HEK293T (cell line): Measurements from ENCODE around the gene MLXIP.

Experiments
- CTCF ChIA-PET: fragments of 350-600 bp; formaldehyde crosslinking; extraction: SDS; loops from one replicate; lab custom pipeline; 2021; ENCODE audit warnings: antibody characterized with exemption, inconsistent platforms; lab: Yijun Ruan, JAX
- POLR2A ChIA-PET: fragments of 350-600 bp; formaldehyde crosslinking; extraction: SDS; loops from one replicate; lab custom pipeline; 2020; ENCODE audit warnings: antibody characterized with exemption, inconsistent platforms; lab: Yijun Ruan, JAX
- DNase-seq: peaks from one replicate; pipeline ENCODE4 v3.0.0; 2012; ENCODE audit warnings: mixed read lengths; ENCODE audit errors: extremely low spot score
- ARNT ChIP-seq: fragments of 450-650 bp; IDR thresholded peaks from 2 replicates; pipeline ENCODE4 v1.6.1; 2017; ENCODE audit warnings: mild to moderate bottlenecking
- BHLHE40 ChIP-seq: fragments of 450-650 bp; IDR thresholded peaks from 2 replicates; pipeline ENCODE4 v1.6.1; 2016; ENCODE audit warnings: mild to moderate bottlenecking, moderate library complexity, borderline replicate concordance
- CTBP1 ChIP-seq: fragments of 450-650 bp; IDR thresholded peaks from 2 replicates; pipeline ENCODE4 v1.6.1; 2016; ENCODE audit warnings: borderline replicate concordance
- ELF4 ChIP-seq: fragments of 450-650 bp; IDR thresholded peaks from 2 replicates; pipeline ENCODE4 v1.6.1; 2017; ENCODE audit warnings: antibody characterized with exemption
- FOXA1 ChIP-seq: fragments of 450-650 bp; IDR thresholded peaks from 2 replicates; pipeline ENCODE4 v1.6.1; 2016; ENCODE audit warnings: mild to moderate bottlenecking
- FOXK2 ChIP-seq: fragments of 450-650 bp; IDR thresholded peaks from 2 replicates; pipeline ENCODE4 v1.6.1; 2016; ENCODE audit warnings: mild to moderate bottlenecking
- FOXM1 ChIP-seq: fragments of 450-650 bp; IDR thresholded peaks from 2 replicates; pipeline ENCODE4 v1.6.1; 2017; ENCODE audit warnings: mild to moderate bottlenecking, borderline replicate concordance
- HDGF ChIP-seq: fragments of 450-650 bp; IDR thresholded peaks from 2 replicates; pipeline ENCODE4 v1.6.1; 2017; ENCODE audit warnings: antibody characterized with exemption, borderline replicate concordance
- L3MBTL2 ChIP-seq: fragments of 450-650 bp; conservative IDR thresholded peaks from 2 replicates; pipeline ENCODE4 v1.6.1; 2016; ENCODE audit warnings: mild to moderate bottlenecking
- LEF1 ChIP-seq: fragments of 450-650 bp; IDR thresholded peaks from 2 replicates; pipeline ENCODE4 v1.6.1; 2017; ENCODE audit warnings: mild to moderate bottlenecking, borderline replicate concordance
- NFRKB ChIP-seq: fragments of 450-650 bp; IDR thresholded peaks from 2 replicates; pipeline ENCODE4 v1.6.1; 2016; ENCODE audit warnings: mild to moderate bottlenecking, moderate library complexity
- SP1 ChIP-seq: fragments of 450-650 bp; IDR thresholded peaks from 2 replicates; pipeline ENCODE4 v1.6.1; 2017
- SUZ12 ChIP-seq: fragments of 450-650 bp; IDR thresholded peaks from 2 replicates; pipeline ENCODE4 v1.6.1; 2016; ENCODE audit warnings: mild to moderate bottlenecking
- TARDBP ChIP-seq: fragments of 450-650 bp; IDR thresholded peaks from 2 replicates; pipeline ENCODE4 v1.6.1; 2016
- ZNF384 ChIP-seq: fragments of 450-650 bp; IDR thresholded peaks from 2 replicates; pipeline ENCODE4 v1.6.1; 2016
- TF ChIP-seq, protein P1 (sequence below): fragments of 450-650 bp; IDR thresholded peaks from 2 replicates; pipeline ENCODE4 v1.6.1; 2016

The MLXIP gene

DNA sequence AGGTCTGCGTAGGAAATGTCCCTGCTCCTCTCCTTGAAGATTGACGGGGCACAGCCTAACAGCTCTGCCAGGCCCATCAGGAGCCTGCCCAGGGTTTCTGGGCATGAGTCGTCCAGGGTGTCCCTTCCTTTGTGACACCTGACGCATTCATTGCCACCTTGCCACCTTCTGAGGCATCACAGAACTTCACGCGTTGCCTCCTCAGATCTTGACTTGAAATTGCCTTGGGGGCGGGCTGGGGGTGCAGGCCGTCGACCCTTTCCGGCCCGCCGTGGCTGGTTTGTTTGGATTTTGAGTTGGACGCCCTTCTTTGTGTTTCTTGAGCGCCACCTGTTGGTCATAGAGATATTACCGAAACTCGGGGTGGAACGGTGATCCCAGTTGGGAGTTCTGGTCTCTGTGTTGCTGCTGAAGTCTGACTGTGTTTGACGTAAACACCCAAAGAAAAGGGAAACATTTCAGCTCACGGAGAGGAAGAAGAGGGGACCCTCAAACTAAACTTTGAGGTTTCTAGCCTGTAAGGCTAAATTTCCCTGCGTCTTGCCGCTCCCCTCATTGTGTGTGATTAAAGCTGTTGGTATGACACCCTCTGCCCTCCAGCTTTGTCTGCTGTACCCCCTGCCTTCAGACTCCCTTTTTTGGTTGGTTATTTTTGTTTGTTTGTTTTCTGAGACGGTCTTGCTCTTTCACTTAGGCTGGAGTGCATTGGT lies 44.6 kb downstream of the MLXIP start:
- TF ChIP-seq TARDBP: no peak
- no peak for TF ChIP-seq ARNT
- no peak for TF ChIP-seq CTBP1
- TF ChIP-seq NFRKB: no peak
- no peak for TF ChIP-seq ELF4
- TF ChIP-seq SP1: no peak
- TF ChIP-seq FOXA1: no peak
- no peak for TF ChIP-seq LEF1
- no peak for TF ChIP-seq SUZ12
- no peak for TF ChIP-seq L3MBTL2
- TF ChIP-seq, protein P1, sequence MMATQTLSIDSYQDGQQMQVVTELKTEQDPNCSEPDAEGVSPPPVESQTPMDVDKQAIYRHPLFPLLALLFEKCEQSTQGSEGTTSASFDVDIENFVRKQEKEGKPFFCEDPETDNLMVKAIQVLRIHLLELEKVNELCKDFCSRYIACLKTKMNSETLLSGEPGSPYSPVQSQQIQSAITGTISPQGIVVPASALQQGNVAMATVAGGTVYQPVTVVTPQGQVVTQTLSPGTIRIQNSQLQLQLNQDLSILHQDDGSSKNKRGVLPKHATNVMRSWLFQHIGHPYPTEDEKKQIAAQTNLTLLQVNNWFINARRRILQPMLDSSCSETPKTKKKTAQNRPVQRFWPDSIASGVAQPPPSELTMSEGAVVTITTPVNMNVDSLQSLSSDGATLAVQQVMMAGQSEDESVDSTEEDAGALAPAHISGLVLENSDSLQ: no peak
- TF ChIP-seq HDGF: no peak
- CTCF ChIA-PET: interaction anchor here (0.7 to 2.3 kb wide), 9 partner anchors 17 to 95 kb away, joined by 3 to 15 read pairs (median 3); no protein-coding TSS in a partner anchor
- POLR2A ChIA-PET: interaction anchor here (0.9 kb wide), 1 partner anchor 45 kb away, joined by 3 read pairs; no protein-coding TSS in a partner anchor
- peak; percentile 81 for DNase-seq

DNA sequence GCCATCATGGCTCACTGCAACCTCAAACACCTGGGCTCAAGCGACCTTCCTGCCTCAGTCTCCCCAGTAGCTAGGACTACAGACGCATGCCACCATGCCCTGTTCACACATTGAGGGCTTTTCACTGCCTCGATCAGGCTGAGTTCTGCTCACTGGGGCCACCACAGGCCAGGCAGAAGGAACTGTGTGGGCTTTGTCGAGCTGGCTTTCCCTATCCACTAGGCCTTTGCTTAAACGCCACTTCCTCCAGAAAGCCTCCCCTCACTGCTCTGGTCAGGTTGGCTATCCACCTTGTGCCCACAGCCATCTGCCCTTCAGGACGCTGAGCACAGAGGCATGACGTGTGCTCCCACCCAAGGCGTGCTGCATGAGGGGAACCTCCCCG lies 45.2 kb downstream of the MLXIP start:
- POLR2A ChIA-PET: interaction anchor here (0.9 kb wide), 1 partner anchor 46 kb away, joined by 3 read pairs; no protein-coding TSS in a partner anchor
- CTCF ChIA-PET: interaction anchor here (0.7 to 2.3 kb wide), 8 partner anchors 18 to 72 kb away, joined by 3 to 15 read pairs (median 4); no protein-coding TSS in a partner anchor
- no peak for DNase-seq

DNA sequence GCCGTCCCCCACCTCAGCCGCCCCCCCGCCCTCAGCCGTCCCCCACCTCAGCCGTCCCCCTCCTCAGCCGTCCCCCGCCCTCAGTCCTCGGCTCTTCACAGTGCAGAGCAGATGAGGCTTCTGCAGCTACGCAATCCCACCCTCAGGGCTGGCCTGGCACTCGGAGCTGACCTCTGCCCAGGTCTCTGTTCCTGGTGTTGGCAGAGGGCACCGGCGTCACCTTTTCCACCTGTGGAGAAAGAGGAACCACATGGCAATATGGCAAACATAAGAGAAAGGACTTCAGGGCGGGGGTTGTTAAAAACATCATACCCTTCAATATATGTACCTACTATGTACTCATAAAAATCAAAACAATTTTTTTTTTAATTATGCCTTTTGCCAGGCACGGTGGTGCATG lies 45.8 kb downstream of the MLXIP start:
- TF ChIP-seq ELF4: no peak
- TF ChIP-seq L3MBTL2: no peak
- TF ChIP-seq FOXA1: no peak
- no peak for TF ChIP-seq ARNT
- no peak for TF ChIP-seq TARDBP
- no peak for TF ChIP-seq FOXM1
- TF ChIP-seq HDGF: no peak
- ChIA-PET POLR2A (no interaction called here), CTCF (interaction anchor here (0.9 to 2.3 kb wide), 2 partner anchors 59 to 70 kb away, joined by 3 to 15 read pairs; no protein-coding TSS in a partner anchor)

More for the DNA sequence above, 45.2 kb downstream of the MLXIP start:
- TF ChIP-seq ZNF384 (no peak), BHLHE40 (no peak), FOXA1 (no peak), L3MBTL2 (no peak), FOXM1 (no peak), ARNT (no peak)
- TF ChIP-seq, protein P1: no peak

DNA sequence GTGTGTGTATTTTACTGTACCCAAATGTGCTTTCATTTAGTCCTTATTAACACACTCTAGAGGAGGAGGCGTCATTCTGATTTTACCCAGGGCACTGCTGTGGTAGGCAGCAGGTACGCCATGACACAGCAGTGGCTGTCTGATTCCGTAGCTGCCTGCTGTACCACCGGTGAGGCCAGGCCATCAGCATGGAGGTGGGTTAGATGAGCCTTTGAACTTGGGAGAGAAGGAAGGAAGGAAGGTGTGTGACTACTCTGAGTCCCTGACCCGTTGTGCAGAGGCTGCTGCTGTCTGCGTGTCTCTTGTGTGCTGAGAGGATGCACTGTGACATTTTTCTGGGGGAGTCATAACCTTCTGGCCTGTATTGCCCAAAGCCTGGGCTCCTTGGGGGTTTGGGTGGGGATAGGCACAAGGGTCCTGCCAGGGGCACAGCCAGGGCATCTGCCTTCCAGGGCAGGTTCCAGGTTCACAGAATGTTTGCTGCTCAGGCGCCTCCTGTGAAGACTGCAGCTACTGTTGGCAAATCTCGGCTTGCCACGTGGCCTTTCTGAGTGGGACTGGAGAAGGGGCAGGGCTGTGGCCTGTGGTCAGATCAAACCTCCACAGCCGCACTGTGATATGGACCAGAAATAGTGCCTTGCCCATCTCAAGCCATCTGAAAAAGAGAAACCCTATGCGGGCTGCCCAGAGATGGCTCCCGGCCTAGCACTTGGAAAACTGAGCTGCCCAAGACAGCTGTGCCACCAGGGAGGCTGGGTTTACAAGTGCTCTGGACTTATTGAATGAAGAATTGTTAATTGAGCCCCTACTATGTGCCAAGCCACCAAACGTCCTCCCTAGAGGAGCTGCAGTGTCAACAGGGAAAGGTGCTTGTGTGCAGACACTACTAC lies 47.1 kb downstream of the MLXIP start:
- POLR2A ChIA-PET: no interaction called here
- CTCF ChIA-PET: interaction anchor here (0.6 to 1.0 kb wide), 3 partner anchors 12 to 150 kb away, joined by 3 to 4 read pairs (median 3); no protein-coding TSS in a partner anchor
- DNase-seq: no peak
- no peak for TF ChIP-seq L3MBTL2
- TF ChIP-seq FOXA1: no peak
- TF ChIP-seq TARDBP: no peak
- TF ChIP-seq HDGF: no peak
- TF ChIP-seq, protein P1: no peak
- TF ChIP-seq FOXK2: no peak

More for the DNA sequence above, 45.8 kb downstream of the MLXIP start:
- DNase-seq: no peak

DNA sequence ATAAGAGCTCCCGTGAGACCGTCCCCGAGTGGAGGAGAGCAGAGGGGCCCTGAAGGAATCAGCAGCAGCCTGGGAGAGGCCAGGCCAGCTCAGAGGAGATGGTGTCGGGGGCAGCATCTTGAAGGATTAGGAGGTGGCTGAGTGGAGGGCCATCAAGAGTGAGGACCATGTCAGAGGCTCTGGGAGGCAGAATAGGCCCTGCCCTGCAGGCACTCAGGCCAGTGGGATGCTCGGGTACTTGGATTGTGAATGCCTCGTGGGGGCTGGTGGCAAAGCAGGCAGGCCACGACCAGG lies 47.7 kb downstream of the MLXIP start:
- POLR2A ChIA-PET: no interaction called here
- CTCF ChIA-PET: interaction anchor here (0.6 kb wide), 1 partner anchor 150 kb away, joined by 3 read pairs; no protein-coding TSS in a partner anchor
- no peak for TF ChIP-seq NFRKB
- no peak for TF ChIP-seq FOXM1
- no peak for DNase-seq

DNA sequence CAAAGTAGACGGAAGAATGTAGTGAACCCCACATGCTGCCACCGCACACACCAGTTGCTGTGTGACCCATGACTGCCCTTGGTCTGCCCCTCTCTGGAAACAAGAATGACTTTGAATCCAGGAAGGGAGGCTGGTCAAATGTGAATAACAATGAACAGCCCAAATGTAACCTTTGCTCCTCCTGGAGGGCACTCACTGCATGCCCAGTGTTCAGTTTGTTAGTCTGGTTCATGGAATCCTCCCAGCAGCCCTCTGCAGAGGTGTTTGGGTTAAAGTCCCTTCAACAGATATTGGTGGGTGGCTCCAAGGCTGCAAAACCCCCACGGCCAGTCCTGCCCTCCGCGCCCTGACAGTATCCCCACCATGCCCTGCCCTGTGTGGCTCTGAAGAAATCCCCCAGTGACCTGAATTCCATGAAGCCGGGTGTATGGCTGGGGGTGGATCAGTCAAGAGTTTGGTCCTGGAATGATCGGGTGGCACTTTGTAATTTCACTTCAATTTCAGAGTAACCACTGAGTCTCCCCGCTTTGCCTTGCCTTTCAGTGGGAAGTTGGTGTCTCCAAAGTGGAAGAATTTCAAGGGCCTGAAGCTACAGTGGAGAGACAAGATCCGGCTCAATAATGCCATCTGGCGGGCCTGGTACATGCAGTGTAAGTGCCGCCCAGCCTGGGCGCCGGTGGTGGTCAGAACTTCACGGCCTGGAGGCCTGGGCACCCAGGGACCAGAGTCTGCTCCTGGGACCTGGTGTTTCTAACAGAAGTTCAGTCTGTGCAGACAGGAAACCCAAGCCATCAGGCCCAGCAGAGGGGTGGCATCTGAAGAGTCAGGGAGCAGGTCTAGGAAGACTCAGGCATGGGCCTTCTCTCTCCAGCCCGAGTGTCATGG lies 48.4 kb downstream of the MLXIP start:
- TF ChIP-seq ARNT: no peak
- no peak for TF ChIP-seq ZNF384
- TF ChIP-seq, protein P1: no peak
- TF ChIP-seq TARDBP: no peak
- TF ChIP-seq NFRKB: no peak
- no peak for TF ChIP-seq BHLHE40
- no peak for TF ChIP-seq SP1
- TF ChIP-seq SUZ12: no peak
- TF ChIP-seq HDGF: no peak
- no peak for TF ChIP-seq FOXK2
- no peak for TF ChIP-seq CTBP1
- TF ChIP-seq ELF4: no peak
- no peak for TF ChIP-seq FOXA1
- TF ChIP-seq L3MBTL2: no peak
- TF ChIP-seq FOXM1: no peak
- no peak for TF ChIP-seq LEF1
- no peak for DNase-seq
- CTCF ChIA-PET: no interaction called here
- POLR2A ChIA-PET: no interaction called here
